B cell (primary cell): ENCODE results near the gene RPS15.

Experiments
- EZH2 ChIP-seq: IDR thresholded peaks from 2 replicates; pipeline ENCODE4 v1.6.1; 2012; ENCODE audit warnings: borderline replicate concordance, low read depth, mild to moderate bottlenecking, moderate library complexity, low read length; ENCODE audit not compliant: insufficient read depth, poor library complexity, severe bottlenecking
- TF ChIP-seq, protein P1 (sequence below): fragments of 200-600 bp; IDR thresholded peaks from one replicate; pipeline ENCODE4 v1.8.0; 2022; ENCODE audit warnings: antibody characterized with exemption, mild to moderate bottlenecking

DNA sequence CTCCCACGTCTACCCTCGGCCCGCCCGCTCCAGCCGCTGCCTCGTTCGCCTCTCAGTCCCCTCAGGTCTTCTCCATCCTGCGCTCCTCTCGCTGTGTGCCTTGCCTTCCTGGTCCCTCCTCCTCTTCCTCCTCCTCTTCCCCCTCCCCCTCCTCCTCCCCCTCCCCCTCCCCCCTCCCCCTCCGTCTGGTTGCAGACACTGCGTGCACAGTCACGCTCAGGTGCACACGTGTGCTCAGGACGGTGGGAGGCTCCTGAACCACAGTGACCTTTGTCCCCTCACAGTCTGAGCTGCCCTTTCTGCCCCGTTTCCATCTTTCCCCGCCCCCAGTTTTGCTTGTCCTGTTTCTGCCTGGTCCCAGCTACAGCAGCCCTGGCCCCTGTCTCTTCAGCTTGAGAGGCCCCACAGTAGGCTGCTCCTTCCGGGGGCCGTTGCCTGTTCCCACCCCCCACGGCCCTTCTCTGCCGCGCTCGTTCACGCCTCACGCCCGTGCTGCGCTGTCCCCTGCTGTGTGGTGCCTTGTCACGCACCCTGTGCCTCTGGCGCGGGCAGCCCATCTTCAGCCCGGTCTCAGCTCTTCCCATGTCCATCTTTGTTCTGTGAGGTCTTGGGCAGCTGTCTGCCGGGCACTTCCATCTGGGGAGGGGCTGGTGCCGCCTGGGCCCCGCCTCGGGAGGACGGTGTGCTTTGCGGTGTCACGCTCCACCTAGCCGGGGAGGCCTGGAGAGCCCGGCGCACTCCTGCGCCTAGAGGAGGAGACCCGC, 13.8 kb upstream of the RPS15 start:
- TF ChIP-seq, protein P1, sequence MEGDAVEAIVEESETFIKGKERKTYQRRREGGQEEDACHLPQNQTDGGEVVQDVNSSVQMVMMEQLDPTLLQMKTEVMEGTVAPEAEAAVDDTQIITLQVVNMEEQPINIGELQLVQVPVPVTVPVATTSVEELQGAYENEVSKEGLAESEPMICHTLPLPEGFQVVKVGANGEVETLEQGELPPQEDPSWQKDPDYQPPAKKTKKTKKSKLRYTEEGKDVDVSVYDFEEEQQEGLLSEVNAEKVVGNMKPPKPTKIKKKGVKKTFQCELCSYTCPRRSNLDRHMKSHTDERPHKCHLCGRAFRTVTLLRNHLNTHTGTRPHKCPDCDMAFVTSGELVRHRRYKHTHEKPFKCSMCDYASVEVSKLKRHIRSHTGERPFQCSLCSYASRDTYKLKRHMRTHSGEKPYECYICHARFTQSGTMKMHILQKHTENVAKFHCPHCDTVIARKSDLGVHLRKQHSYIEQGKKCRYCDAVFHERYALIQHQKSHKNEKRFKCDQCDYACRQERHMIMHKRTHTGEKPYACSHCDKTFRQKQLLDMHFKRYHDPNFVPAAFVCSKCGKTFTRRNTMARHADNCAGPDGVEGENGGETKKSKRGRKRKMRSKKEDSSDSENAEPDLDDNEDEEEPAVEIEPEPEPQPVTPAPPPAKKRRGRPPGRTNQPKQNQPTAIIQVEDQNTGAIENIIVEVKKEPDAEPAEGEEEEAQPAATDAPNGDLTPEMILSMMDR, result no peak
- TF ChIP-seq EZH2, result no peak
